Measurements from ENCODE around the gene BRMS1. TPM values are rescaled to one million over a fixed set of nuclear protein-coding genes. Genes with fewer than 3 reads are reported as not detected.
"Not testable (repeated sequence)": the region's sequence is repeated elsewhere in the genome, so short reads cannot be mapped to it uniquely, and the experiment has no call there.

Gene BRMS1
- total RNA-seq, 1 donor from 2014 or later: 45.9 TPM

DNA sequence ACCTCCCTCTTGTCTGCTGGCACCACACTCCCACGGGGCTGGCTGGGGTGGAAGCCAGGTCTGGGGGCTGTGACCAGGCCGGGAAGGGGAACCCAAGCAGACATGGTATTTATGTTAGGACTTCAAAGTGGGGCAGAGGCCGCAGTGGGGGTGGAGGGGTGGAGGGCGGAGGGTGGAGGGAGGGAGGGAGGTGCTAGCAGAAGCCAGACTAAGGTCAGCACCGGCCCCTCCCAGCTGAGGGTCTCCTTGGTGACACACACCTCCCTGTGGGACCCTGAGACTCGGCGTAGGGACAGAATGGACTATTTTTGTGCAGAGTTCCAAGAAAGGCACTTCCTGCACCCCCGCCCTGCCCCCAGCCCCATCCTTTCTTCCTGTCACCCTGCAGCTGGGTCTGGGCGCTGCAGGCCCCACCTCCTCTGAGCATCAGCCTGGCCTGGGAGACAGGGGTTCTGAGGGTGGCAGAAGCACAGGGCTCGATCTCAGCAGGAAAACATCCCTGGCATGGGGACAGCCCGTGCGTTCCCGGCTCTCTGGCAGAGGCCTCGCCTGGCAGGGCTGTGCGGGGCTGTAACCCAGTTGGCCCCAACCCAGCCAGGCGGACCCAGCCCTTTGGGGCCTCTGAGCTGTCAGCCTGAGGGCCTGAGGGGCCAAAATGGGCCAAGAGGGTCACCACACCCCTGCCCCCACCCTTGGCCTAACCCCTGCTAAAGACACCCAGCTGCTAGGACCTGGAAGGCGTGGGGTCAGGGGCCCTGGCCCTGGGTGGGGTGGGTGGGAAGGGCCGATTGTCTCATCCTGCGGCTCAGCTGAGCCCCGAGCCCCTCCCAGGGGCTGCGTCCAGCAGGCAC lies 18.4 kb downstream of the BRMS1 start:
- peak; percentile 68 for DNase-seq (ENCODE audit: low read depth)

DNA sequence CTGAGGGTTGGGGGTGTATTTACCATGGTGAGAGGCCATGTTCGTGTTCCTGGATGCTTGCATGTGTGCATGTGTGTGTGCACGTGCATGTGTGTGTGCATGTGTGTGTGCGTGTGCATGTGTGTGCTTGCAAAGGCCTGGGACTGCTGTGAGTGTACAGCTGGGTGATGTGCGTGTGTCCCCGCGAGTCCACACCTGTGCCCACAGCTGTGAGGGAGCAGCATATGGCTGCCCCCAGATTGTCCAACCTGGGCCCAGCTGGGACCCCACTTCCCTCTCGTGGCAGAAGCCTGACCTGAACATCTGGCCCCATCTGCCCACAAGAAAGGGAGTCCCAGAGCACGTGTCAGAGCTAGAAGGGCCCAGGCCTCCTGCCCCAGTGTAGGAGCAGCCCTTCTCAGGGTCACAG lies 19.6 kb downstream of the BRMS1 start:
- no peak for DNase-seq (ENCODE audit: low read depth)

DNA sequence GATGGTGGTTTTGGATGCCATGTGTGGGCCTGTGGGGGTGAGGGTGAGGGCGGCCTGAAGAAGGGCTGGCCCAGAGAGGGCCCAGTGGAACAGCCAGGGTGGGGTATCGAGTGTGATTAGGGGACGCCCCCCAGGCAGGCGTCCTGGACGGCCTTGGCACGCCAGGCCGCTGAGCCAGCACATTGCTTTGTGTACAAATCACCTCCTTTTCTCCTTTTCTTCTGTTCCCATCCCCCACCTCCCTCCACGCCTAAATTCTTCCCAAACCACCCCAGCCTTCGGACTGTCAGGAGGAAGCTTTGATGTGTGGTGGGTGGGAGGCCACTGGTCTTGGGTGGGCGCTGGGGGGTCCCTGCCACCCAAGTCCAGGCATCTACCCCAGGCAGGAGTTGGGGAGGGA lies 20.2 kb downstream of the BRMS1 start:
- no peak for DNase-seq (ENCODE audit: low read depth)

GRCh38 chr11:66323684-66324083 lies 21.2 kb downstream of the BRMS1 start:
- no peak for DNase-seq (ENCODE audit: low read depth)

DNA sequence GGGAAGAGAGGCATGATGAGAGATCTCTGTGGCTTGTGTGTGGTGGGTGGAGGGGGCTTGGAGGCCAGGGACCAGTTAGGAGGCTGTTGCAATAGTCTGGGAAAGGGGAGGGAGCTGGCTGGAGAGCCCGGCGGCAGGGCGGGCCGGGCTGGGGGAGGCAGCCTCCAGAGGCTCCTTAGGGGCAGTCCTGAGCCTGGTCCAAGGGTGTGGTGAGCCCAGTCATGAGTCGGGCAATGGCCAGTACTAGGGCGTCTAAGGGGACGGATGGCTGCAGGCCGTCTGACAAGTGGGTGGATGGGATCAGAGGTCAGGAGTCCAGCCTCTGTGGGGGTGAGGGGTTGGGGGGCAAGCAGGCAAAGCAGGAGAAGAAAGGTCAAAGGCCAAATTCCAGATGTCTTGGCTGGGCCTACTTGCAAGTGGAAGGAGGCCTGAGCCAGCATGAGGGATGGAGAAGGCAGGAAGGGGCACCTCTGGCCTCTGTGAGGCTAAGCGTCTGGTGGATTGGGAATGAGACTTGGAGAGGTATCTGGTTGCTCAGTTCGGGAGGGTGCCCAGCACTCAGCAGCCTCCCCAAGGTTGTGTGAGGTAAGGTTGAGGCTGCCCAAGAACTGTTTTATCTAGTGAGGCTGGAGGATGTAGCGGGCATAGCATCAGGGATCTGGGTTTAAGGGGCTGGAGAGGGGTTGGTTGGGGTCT lies 22.0 kb downstream of the BRMS1 start:
- no peak for DNase-seq (ENCODE audit: low read depth)

DNA sequence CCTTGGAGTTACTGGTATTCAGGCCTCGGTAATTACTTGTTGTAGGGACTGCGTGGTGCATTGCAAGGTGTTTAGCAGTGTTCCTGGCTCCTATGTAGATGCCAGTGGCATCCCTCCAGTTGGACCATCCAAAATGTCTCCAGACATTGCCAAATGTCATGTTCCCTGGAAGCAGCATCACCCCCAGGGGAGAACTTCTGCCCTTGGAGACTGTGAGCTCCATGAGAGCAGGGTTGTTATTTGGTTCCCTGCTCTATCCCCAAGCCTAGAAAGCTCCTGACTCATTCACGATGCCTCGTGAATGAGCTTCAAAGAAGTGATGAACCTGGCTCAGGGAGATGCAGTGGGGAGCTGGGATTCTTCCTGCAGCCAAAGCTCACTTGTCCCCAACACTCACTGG lies 23.3 kb downstream of the BRMS1 start:
- DNase-seq (ENCODE audit: low read depth): no peak

GRCh38 chr11:66320748-66321147 lies 24.2 kb downstream of the BRMS1 start:
- DNase-seq (ENCODE audit: low read depth): not testable (repeated sequence)

GRCh38 chr11:66320289-66320688 lies 24.6 kb downstream of the BRMS1 start:
- not testable (repeated sequence) for DNase-seq (ENCODE audit: low read depth)

GRCh38 chr11:66318600-66318970 lies 26.3 kb downstream of the BRMS1 start:
- DNase-seq (ENCODE audit: low read depth): no peak

DNA sequence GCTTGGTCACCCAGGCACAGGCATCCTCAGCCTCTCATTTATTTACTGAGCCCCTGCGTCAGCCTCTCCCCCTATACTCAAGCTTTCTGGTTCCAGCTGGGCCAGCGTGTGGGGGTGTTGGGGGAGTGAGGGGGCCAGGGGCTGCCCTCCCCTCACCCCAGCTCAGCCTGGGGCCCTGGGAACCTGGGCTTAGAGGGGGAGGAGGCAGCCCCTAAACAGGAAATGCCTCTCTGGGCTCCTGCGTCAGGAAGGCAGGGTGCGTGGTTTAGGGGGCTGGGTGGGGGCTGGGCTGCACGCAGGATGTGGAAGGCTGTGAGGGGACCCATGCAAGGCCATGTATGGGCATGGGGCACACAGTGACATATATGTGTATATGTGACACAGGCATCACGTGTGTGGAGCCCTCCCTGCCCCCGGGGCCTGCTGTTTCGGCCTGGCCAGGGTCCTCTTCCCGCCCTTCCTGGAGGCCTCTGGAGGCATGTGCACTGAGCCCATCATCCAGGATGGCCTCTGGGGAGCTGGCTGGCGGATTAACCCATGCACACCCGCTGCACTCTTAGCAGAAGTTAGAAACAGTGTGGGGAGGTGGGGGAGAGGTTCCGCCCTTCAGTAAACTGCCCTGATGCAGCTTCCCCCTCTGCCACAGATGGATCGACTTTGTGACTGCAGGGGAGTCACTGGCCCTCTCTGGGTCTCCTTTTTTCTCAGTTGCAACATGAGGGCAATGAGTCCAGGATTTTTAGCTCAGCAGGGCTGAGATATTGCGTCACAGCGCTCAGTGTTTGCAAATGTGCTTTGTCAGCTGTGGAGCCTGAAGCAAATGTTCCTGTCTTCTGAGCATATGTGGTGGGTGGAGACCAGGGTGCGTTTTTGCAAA lies 26.9 kb downstream of the BRMS1 start:
- DNase-seq (ENCODE audit: low read depth): peak; percentile 43

GRCh38 chr11:66317322-66317722 lies 27.6 kb downstream of the BRMS1 start:
- DNase-seq (ENCODE audit: low read depth): no peak

DNA sequence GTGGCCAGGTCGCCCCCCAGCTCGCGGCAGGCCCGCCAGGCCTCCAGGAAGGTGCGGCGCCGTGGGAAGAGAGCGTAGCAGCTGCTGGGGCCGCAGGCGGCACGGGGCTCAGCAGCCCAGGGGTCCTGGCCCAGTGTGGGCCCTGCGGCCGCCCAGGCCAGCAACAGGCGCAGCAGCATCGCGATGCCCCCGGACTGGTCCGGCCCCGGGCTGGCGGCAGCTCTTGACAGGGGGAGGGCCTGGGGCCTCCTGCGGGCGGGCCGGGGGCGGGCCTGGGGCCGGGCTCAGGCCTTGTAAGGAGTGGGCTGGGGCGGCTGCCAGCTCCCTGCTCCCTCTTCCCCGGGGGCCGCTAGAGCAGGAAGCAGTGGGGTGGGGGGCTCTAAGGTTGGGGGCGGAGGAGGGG lies 28.1 kb downstream of the BRMS1 start, which contains the start of gene CD248:
CD248 (minus strand) TSS at position 196 of the 403 bp plus-strand sequence; CDS start at position 179, 17 bp downstream.
- no peak for DNase-seq (ENCODE audit: low read depth)

- DNase-seq (ENCODE audit: low read depth): no peak
Measured at GRCh38 chr11:66315921-66316811, 28.7 kb downstream of the BRMS1 start.

GRCh38 chr11:66315498-66315885 lies 29.4 kb downstream of the BRMS1 start:
- no peak for DNase-seq (ENCODE audit: low read depth)

DNA sequence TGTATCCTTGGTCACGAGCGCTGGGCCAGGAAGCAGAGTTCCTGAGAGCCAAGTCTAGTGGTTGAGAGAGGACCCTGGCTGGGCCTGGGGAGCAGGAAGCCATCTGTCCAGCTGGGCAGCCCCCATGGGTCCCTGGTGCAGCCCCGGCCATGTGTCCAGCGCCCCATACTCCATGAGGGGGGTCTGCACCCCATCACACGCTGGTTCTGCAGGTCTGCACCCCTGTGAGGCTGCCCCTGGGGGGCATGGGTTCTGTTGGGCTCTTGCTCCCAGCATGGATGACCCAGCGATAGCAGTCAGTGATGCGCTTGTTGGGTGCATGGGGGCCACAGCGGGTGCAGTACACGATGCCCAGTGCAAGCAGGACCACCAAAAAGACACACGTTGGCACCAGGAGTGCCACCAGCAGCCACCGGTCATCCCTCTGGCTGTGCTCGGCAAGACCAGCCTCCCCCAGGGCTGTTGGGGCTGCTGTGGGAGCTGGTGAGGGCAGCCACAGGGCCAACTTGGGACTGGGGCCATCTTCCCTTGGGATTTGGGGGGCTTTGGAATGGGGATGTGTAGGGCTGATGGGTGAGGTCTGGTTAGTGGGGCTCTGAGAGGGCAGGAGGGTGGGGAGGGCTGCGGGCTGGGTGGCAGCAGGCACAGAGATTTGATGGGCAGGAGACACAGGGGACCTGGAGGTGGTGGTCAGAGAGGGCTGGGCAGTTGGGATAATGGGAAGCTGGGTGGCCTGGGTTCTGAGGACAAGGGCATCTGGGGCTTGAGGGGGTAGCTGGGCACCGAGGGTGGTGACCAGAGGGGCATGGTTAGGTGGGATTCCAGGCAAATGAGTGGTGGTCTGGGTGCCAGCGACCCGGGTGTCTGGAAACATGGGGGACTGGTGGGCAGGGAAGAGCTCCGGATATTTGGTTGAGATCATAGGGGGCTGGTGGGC lies 30.1 kb downstream of the BRMS1 start:
- no peak for DNase-seq (ENCODE audit: low read depth)

GRCh38 chr11:66314186-66314501 lies 30.8 kb downstream of the BRMS1 start:
- DNase-seq (ENCODE audit: low read depth): no peak

- no peak for DNase-seq (ENCODE audit: low read depth)
Measured at GRCh38 chr11:66313321-66314185, 31.4 kb downstream of the BRMS1 start.

DNA sequence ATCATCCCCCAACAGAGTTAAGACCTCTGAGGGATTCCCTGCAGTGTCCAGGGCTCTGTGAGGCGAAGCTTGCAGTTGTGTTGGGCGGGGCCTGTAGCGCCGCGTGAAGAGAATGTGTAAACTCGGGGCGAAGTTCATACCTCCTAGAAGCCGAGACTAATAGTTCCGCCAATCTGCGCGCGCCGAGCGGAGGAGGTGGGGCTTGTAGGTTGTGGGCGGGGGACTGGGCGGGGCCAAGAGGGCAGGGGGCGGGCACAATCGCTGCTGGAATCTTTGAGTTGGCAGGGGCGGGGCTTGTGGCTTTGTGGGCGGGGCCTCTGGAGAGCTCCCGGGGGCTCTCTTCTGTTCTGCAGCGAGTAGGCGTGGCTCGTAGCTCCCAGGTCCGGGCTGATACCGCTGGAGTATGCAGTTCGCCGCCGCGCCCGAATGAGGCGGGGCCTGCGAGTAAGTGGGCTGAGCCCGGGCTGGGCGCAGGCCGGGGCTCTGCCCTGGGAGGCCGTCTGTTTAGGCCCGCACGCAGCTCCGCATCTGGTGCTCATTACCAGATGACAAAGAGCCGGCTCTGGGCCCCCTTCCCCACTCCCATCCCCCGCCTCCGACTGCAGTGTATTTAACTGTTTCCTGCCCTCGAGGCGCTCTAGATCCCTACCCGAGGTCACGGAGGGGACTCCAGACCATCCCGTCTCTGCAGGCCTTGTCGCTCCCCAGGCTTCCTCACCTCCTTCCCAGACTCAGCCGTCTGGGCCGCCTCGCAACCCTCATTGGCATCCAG lies 32.2 kb downstream of the BRMS1 start:
- DNase-seq (ENCODE audit: low read depth): peak; percentile 97
